Endothelial cell of umbilical vein (primary cell): ENCODE measurements around the gene NCSTN. TPM values are rescaled to one million over a fixed set of nuclear protein-coding genes. Genes with fewer than 3 reads are reported as not detected.
"Not testable (repeated sequence)": the region's sequence is repeated elsewhere in the genome, so short reads cannot be mapped to it uniquely, and the experiment has no call there.

ENCODE experiments used
- BruUV-seq: library from RNA; stranded (reverse); fragments of 400-500 nt; replicated peaks from 2 replicates; lab custom pipeline; 2021; lab: Mats Ljungman, UMichigan
- CTCF ChIA-PET: fragments of 300-600, 350-600 bp; sonication (Branson Sonifier 250); formaldehyde crosslinking; loops from one replicate; lab custom pipeline; 2021; ENCODE audit warnings: antibody characterized with exemption, inconsistent platforms; lab: Charles Lee
- POLR2A ChIA-PET: fragments of 300-600, 350-600 bp; sonication (Branson Sonifier 250); formaldehyde crosslinking; loops from one replicate; lab custom pipeline; 2021; ENCODE audit warnings: antibody characterized with exemption, inconsistent platforms; lab: Charles Lee
- DNase-seq: peaks from one replicate; pipeline ENCODE4 v3.0.0-alpha.2; 2011; ENCODE audit warnings: low read depth, low spot score
- FAIRE-seq: peaks from 2 replicates; lab custom pipeline; 2011; peaks lifted over from hg19 to GRCh38; lab: Jason Lieb, UNC
- H2AFZ ChIP-seq: 2 replicates; pipeline ENCODE4 v1.6.0; 2012; ENCODE audit warnings: low read depth, low read length, control low read depth, inconsistent platforms
- H3K27ac ChIP-seq: 2 replicates; pipeline ENCODE4 v1.5.1; 2011; ENCODE audit warnings: low read depth, mild to moderate bottlenecking, control low read depth, low read length, moderate library complexity; ENCODE audit not compliant: insufficient read depth
- H3K27me3 ChIP-seq, 2 experiments: 2 replicates each; pipeline versions ENCODE4 v1.6.0 to v1.6.1; 2011; ENCODE audit warnings: low read length in 2 of 2, mixed read lengths in 1 of 2; ENCODE audit not compliant: control insufficient read depth in 2 of 2, insufficient read depth in 2 of 2
- H3K36me3 ChIP-seq, 2 experiments: 2 replicates in 1 of 2; 3 replicates in 1 of 2; pipeline ENCODE4 v1.5.1; 2011; ENCODE audit warnings: low read length in 2 of 2, mild to moderate bottlenecking in 1 of 2, moderate library complexity in 1 of 2; ENCODE audit not compliant: control insufficient read depth in 2 of 2, insufficient read depth in 2 of 2; ENCODE audit errors: extremely low read depth in 1 of 2
- H3K4me1 ChIP-seq: 3 replicates; pipeline ENCODE4 v1.5.1; 2011; ENCODE audit warnings: mild to moderate bottlenecking, low read length; ENCODE audit not compliant: control insufficient read depth, insufficient read depth; ENCODE audit errors: extremely low read depth
- H3K4me2 ChIP-seq: 2 replicates; pipeline ENCODE4 v1.6.1; 2011; ENCODE audit warnings: low read length, control low read depth, mixed read lengths; ENCODE audit not compliant: insufficient read depth
- H3K4me3 ChIP-seq, 3 experiments: fragments of 200-600 bp in 1 of 3; sonication (generic), shearing (Covaris generic) in 1 of 3; replicated peaks in 1 of 3; 2 replicates each; pipeline ENCODE4 v1.5.1; 2011 to 2016; ENCODE audit warnings: control low read depth in 3 of 3, low read length in 3 of 3, mild to moderate bottlenecking in 2 of 3, inconsistent platforms in 1 of 3, low read depth in 1 of 3, moderate library complexity in 1 of 3; ENCODE audit not compliant: insufficient read depth in 1 of 3
- H3K79me2 ChIP-seq: 2 replicates; pipeline ENCODE4 v1.6.0; 2012; ENCODE audit warnings: low read length, inconsistent platforms; ENCODE audit not compliant: control insufficient read depth, insufficient read depth
- H3K9ac ChIP-seq: replicated peaks from 2 replicates; pipeline ENCODE3; 2011; ENCODE audit warnings: low read length, control low read depth; ENCODE audit not compliant: insufficient read depth; ENCODE audit errors: extremely low read depth
- H3K9me1 ChIP-seq: replicated peaks from 3 replicates; pipeline ENCODE4 v1.6.0; 2011; ENCODE audit warnings: mild to moderate bottlenecking, low read length; ENCODE audit not compliant: control insufficient read depth, insufficient read depth; ENCODE audit errors: extremely low read depth
- H3K9me3 ChIP-seq: replicated peaks from 2 replicates; pipeline ENCODE4 v1.5.1; 2012; ENCODE audit warnings: low read length, inconsistent platforms; ENCODE audit not compliant: control insufficient read depth, insufficient read depth
- H4K20me1 ChIP-seq: replicated peaks from 2 replicates; pipeline ENCODE3; 2011; ENCODE audit warnings: mild to moderate bottlenecking, low read length; ENCODE audit not compliant: control insufficient read depth, insufficient read depth; ENCODE audit errors: extremely low read depth
- CTCF ChIP-seq, 2 donors: IDR thresholded peaks; 1 replicate in 1 of 2; 2 replicates in 1 of 2; pipeline ENCODE4 v1.5.1; 2011; ENCODE audit warnings: low read length in 2 of 2, mild to moderate bottlenecking in 2 of 2, moderate library complexity in 2 of 2, control low read depth in 1 of 2, inconsistent platforms in 1 of 2, low read depth in 1 of 2; ENCODE audit not compliant: insufficient read depth in 1 of 2; ENCODE audit errors: extremely low read depth in 1 of 2
- EZH2 ChIP-seq: IDR thresholded peaks from 2 replicates; pipeline ENCODE4 v1.6.1; 2012; ENCODE audit warnings: borderline replicate concordance, low read depth, mild to moderate bottlenecking, moderate library complexity, low read length, inconsistent platforms; ENCODE audit not compliant: severe bottlenecking
- FOS ChIP-seq: IDR thresholded peaks from 2 replicates; pipeline ENCODE4 v1.6.1; 2011; ENCODE audit warnings: mild to moderate bottlenecking, low read length, moderate library complexity, borderline replicate concordance; ENCODE audit not compliant: insufficient read depth
- GATA2 ChIP-seq: IDR thresholded peaks from 2 replicates; pipeline ENCODE4 v1.7.0; 2011; ENCODE audit warnings: low read depth, mild to moderate bottlenecking, moderate library complexity, mixed read lengths, low read length; ENCODE audit not compliant: insufficient read length, insufficient read depth
- JUN ChIP-seq: IDR thresholded peaks from 2 replicates; pipeline ENCODE4 v1.6.1; 2011; ENCODE audit warnings: borderline replicate concordance, low read depth; ENCODE audit not compliant: insufficient read length, insufficient read depth
- MAX ChIP-seq: IDR thresholded peaks from 2 replicates; pipeline ENCODE4 v1.6.1; 2011; ENCODE audit not compliant: insufficient read depth, insufficient read length
- MYC ChIP-seq: IDR thresholded peaks from one replicate; pipeline ENCODE4 v1.6.1; 2011; ENCODE audit warnings: mild to moderate bottlenecking, low read depth, low read length
- POLR2A ChIP-seq: IDR thresholded peaks from 2 replicates; pipeline ENCODE4 v1.6.1; 2012; ENCODE audit warnings: low read depth, mild to moderate bottlenecking, control low read depth, low read length
- POLR2AphosphoS5 ChIP-seq: IDR thresholded peaks from 2 replicates; pipeline ENCODE4 v1.6.1; 2012; ENCODE audit warnings: low read depth, mild to moderate bottlenecking, control low read depth, low read length, moderate library complexity; ENCODE audit not compliant: insufficient read depth
- dilution Hi-C: fragments of 300-500 bp; cut with MboI; formaldehyde crosslinking; loops from one replicate; pipeline ENCODE4 v1.15.0; 2019; ENCODE audit warnings: low sequenced_read_pairs; ENCODE audit not compliant: extremely low pct_ligation_motif_present
- intact Hi-C: fragments of 100-400 bp; cut with micrococcal nuclease; formaldehyde crosslinking; loops from one replicate; pipeline ENCODE4 v1.10.0; 2022
- polyA plus RNA-seq, 4 experiments: library from polyadenylated mRNA; depleted of rRNA in 3 of 4; stranded (reverse) in 3 of 4; unstranded in 1 of 4; fragments of >200 nt; gene quantifications; 2 replicates each; pipeline versions ENCODE4 v1.2.1 to v1.2.3, GENCODE V29; 2011 to 2012; ENCODE audit warnings: missing spikeins in 1 of 4
- total RNA-seq: library from RNA; stranded (reverse); gene quantifications from 2 replicates; pipeline ENCODE4 v1.2.3, GENCODE V29; 2021

Gene NCSTN
- total and polyA plus RNA-seq, 2 donors (not counting 3 experiments of a cell fraction or from before 2014, with no cell fraction given) = 92.5 to 199 TPM

DNA sequence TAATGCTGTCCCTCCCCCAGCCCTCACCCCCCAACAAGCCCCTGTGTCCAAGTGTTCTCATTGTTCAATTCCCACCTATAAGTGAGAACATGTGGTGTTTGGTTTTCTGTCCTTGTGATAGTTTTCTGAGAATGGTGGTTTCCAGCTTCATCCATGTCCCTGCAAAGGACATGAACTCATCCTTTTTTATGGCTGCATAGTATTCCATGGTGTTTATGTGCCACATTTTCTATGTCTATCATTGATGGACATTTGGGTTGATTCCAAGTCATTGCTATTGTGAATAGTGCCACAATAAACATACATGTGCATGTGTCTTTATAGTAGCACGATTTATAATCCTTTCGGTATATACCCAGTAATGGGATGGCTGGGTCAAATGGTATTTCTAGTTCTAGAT is 41.6 kb downstream of the NCSTN start:
- CTCF ChIA-PET = not testable (repeated sequence)

DNA sequence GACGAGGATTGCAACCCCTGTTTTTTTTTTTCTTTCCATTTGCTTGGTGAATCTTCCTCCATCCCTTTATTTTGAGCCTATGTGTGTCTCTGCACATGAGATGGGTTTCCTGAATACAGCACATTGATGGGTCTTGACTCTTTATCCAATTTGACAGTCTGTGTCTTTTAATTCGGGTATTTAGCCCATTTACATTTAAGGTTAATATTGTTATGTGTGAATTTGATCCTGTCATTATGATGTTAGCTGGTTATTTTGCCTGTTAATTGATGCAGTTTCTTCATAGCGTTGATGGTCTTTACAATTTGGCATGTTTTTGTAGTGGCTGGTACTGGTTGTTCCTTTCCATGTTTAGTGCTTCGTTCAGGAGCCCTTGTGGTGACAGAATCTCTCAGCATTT is 45.2 kb downstream of the NCSTN start:
- H3K4me1 ChIP-seq, POLR2A ChIA-PET, H3K9me1 ChIP-seq, dilution Hi-C loops, H3K79me2 ChIP-seq, H3K9me3 ChIP-seq, FAIRE-seq, BruUV-seq, CTCF ChIA-PET, intact Hi-C loops, H2AFZ ChIP-seq, H3K36me3 ChIP-seq, H3K4me2 ChIP-seq, H4K20me1 ChIP-seq, H3K4me3 ChIP-seq, DNase-seq, H3K9ac ChIP-seq, H3K27ac ChIP-seq: not testable (repeated sequence)
- peaks cover 9 to 10% of the 10 kb centered on the region in 2 experiments for H3K27me3 ChIP-seq

More for the DNA sequence above, 41.6 kb downstream of the NCSTN start:
- H3K9me3 ChIP-seq, H3K36me3 ChIP-seq, H3K9me1 ChIP-seq, POLR2A ChIA-PET, H3K79me2 ChIP-seq, dilution Hi-C loops, H3K9ac ChIP-seq, H3K27ac ChIP-seq, H3K27me3 ChIP-seq, H3K4me3 ChIP-seq, BruUV-seq, H3K4me2 ChIP-seq, H2AFZ ChIP-seq, intact Hi-C loops, H3K4me1 ChIP-seq, DNase-seq, H4K20me1 ChIP-seq, FAIRE-seq: not testable (repeated sequence)

- Histone ChIP-seq H3K9me1 (no peaks in the 10 kb centered on the region), H3K4me2 (no peak overlapping the region), H3K79me2 (no peaks in the 10 kb centered on the region), H3K27me3 (peaks cover 50 to 57% of the 10 kb centered on the region in 2 experiments), H4K20me1 (no peaks in the 10 kb centered on the region), H3K36me3 (no peaks in the 10 kb centered on the region), H3K4me1 (no peaks in the 10 kb centered on the region), H3K4me3 (no peak overlapping the region), H2AFZ (no peak overlapping the region), H3K9ac (no peak overlapping the region), H3K27ac (no peak overlapping the region), H3K9me3 (no peaks in the 10 kb centered on the region)
- POLR2A ChIA-PET = no interaction called here
- CTCF ChIA-PET = interaction anchor here (0.7 to 1.3 kb wide), 3 partner anchors 18 to 44 kb away, joined by 3 to 8 read pairs (median 4); no protein-coding TSS in a partner anchor
- DNase-seq (no peak), FAIRE-seq (no peak)
- no TSS peak for BruUV-seq
- TF ChIP-seq GATA2 (no peak), POLR2A (no peak), FOS (no peak), POLR2AphosphoS5 (no peak), JUN (no peak), CTCF (IDR thresholded peaks at IDR 0.05; ENCODE audit: extremely low read depth in 1 of 2, insufficient read depth in 1 of 2, low read depth in 1 of 2, low read length in 2 of 2) (no peak), MAX (no peak), EZH2 (no peak), MYC (no peak)
- dilution Hi-C loops = no loop called here
- intact Hi-C loops = no loop called here
Observed at GRCh38 chr1:160394673-160395072, 51.5 kb downstream of the NCSTN start.
